Large intestine (tissue), 3 donors: ENCODE measurements around the gene OAT. TPM values are rescaled to one million over a fixed set of nuclear protein-coding genes. Genes with fewer than 3 reads are reported as not detected.

Experiments used
- DNase-seq, 2 donors: peaks; one replicate each; pipeline versions ENCODE4 v3.0.0 to v3.0.0-alpha.2; 2013
- H3K27ac ChIP-seq: one replicate; pipeline ENCODE4 v1.5.1; 2013; ENCODE audit warnings: low read length
- H3K27me3 ChIP-seq: 2 replicates; pipeline ENCODE4 v1.6.1; 2013; ENCODE audit warnings: low read length; ENCODE audit not compliant: control insufficient read depth, insufficient read depth
- H3K36me3 ChIP-seq: 2 replicates; pipeline ENCODE4 v1.6.1; 2013; ENCODE audit warnings: low read length; ENCODE audit not compliant: control insufficient read depth, insufficient read depth
- H3K4me1 ChIP-seq: one replicate; pipeline ENCODE4 v1.6.1; 2013; ENCODE audit warnings: low read length; ENCODE audit not compliant: control insufficient read depth, insufficient read depth
- H3K4me3 ChIP-seq: one replicate; pipeline ENCODE4 v1.5.1; 2013; ENCODE audit warnings: low read length
- H3K9me3 ChIP-seq: one replicate; pipeline ENCODE4 v1.6.1; 2013; ENCODE audit warnings: mild to moderate bottlenecking, low read depth, low read length, moderate library complexity; ENCODE audit not compliant: control insufficient read depth
- WGBS: methylation state at CpG from one replicate; pipeline ENCODE4 v1.1.5; 2013; ENCODE audit warnings: low lambda C conversion rate; ENCODE audit not compliant: insufficient coverage; 5-methylcytosine and 5-hydroxymethylcytosine counted together
- polyA plus RNA-seq: library from polyadenylated mRNA; unstranded; fragments of 120-200 nt; gene quantifications from one replicate; pipeline ENCODE4 v1.2.1, GENCODE V29; 2013

The OAT gene
- polyA plus RNA-seq, 1 donor = 1,580 TPM

GRCh38 chr10:124379609-124380193, 39.0 kb downstream of the OAT start:
- Histone ChIP-seq H3K4me3 (no peak overlapping the region), H3K27me3 (peaks cover 23% of the 10 kb centered on the region), H3K4me1 (no peaks in the 10 kb centered on the region), H3K9me3 (no peaks in the 10 kb centered on the region), H3K36me3 (no peaks in the 10 kb centered on the region), H3K27ac (no peak overlapping the region)
- 100% methylated on average over 1 of the region's 10 CpGs for WGBS
- no peak for DNase-seq

DNA sequence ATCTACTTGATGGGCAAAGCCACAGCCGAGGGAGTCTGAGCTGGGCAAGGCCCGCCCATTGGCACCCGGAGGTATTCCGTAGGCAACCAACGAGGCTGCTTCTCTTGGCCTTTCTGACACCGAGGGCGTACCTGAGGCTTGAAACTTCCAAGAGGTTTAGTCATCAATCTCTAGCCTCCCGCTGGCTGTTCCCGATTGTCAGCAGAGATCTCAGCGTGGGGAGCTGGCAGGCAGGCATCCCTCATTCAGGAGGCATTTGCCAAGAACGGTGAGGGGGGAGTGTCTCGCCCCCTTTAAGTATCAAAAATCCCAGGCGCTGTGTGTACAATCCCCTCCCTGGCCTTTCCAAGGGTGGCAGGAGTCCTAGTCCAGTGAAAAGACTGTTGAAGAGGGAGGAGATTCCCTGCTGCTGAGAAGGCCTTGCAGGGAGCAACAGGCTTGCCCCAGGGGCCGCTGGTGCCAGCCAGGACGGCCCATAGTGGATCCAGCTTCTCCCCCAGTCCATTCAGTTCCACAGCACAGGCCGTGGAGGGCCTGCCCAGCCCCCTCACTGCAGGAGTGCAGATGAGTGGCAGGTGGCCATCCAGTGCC, 39.7 kb downstream of the OAT start:
- no CpG with 5 or more reads among the region's 16 CpGs for WGBS

DNA sequence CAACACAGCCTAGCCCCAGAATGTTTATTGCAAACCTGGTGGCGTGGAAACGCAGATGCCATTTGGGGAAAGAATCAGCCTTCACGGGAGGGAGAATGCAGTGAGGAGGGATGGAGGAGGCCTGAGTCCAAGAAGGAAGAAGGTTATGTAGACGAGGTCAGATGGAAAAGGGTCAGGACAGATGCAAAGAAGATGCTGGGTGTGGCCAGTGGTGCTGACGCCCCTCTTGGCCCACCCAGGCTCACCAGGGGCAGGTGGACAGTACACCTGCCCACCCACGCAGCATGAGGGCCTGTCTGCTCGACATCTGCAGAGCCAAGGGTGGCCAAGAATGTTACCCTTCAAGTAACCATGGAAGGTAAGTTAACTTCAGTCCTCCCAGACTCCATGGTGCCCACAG, 40.5 kb downstream of the OAT start:
- no peaks in the 10 kb centered on the region for H3K9me3 ChIP-seq
- H3K4me3 ChIP-seq = no peak overlapping the region
- H3K27ac ChIP-seq = no peak overlapping the region
- peaks cover 23% of the 10 kb centered on the region for H3K27me3 ChIP-seq
- no peak for DNase-seq
- no CpG with 5 or more reads among the region's 7 CpGs for WGBS
- H3K4me1 ChIP-seq = no peaks in the 10 kb centered on the region
- no peaks in the 10 kb centered on the region for H3K36me3 ChIP-seq

More for the DNA sequence above, 39.7 kb downstream of the OAT start:
- Histone ChIP-seq H3K27ac (no peak overlapping the region), H3K27me3 (peaks cover 23% of the 10 kb centered on the region), H3K4me1 (no peaks in the 10 kb centered on the region), H3K9me3 (no peaks in the 10 kb centered on the region), H3K36me3 (no peaks in the 10 kb centered on the region), H3K4me3 (no peak overlapping the region)
- DNase-seq = no peak

- no CpG with 5 or more reads among the region's 8 CpGs for WGBS
- Histone ChIP-seq H3K4me3 (no peak overlapping the region), H3K27me3 (peaks cover 23% of the 10 kb centered on the region), H3K9me3 (no peaks in the 10 kb centered on the region), H3K36me3 (no peaks in the 10 kb centered on the region), H3K4me1 (no peaks in the 10 kb centered on the region), H3K27ac (no peak overlapping the region)
- DNase-seq = no peak
Observed at GRCh38 chr10:124377101-124377500, 41.6 kb downstream of the OAT start.

DNA sequence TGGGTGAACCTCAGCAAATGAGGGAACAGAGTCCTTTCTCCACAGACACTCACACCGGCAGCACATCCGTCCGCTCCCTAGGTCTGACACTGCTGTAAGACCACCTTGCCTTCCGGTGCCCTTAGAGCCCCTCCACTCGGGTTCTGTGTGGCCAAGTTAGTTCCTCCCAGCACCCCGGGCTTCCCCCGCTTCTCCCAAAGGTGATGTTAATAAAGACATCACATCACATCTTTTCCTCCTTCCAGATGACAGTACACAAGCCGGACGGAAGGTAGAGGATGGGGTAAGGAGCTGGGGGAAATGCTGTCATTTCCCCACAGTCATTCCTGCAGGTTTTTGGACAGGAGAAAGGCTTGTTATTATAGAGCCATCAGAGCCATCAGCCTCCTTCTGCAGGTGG, 42.3 kb downstream of the OAT start:
- H3K36me3 ChIP-seq = no peaks in the 10 kb centered on the region
- no peak overlapping the region for H3K27ac ChIP-seq
- WGBS = 80% methylated on average over 1 of the region's 9 CpGs
- DNase-seq = no peak
- no peaks in the 10 kb centered on the region for H3K4me1 ChIP-seq
- no peaks in the 10 kb centered on the region for H3K9me3 ChIP-seq
- peaks cover 19% of the 10 kb centered on the region for H3K27me3 ChIP-seq
- H3K4me3 ChIP-seq = no peak overlapping the region

DNA sequence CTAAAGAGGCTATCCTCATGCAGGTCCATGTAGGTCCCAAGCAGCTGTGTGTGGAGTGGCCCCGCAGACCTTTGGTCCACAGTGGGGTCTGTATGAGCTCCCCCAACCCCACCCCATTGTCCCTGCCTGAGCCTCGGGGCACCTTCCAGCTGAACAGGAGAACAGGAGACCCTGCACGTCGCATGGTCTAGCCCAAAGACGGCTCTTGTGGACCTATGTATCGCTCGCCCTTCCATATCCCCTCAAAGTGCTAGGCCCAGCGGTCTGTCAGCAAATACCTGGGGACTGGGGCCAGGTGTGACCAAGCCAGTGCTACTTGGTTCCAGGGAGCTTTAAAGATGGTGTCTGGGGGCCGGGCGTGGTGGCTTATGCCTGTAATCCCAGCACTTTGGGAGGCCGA, 43.0 kb downstream of the OAT start:
- Histone ChIP-seq H3K4me1 (no peaks in the 10 kb centered on the region), H3K36me3 (no peaks in the 10 kb centered on the region), H3K9me3 (no peaks in the 10 kb centered on the region), H3K27ac (no peak overlapping the region), H3K4me3 (no peak overlapping the region), H3K27me3 (peaks cover 12% of the 10 kb centered on the region)
- no CpG with 5 or more reads among the region's 11 CpGs for WGBS
- DNase-seq = no peak

DNA sequence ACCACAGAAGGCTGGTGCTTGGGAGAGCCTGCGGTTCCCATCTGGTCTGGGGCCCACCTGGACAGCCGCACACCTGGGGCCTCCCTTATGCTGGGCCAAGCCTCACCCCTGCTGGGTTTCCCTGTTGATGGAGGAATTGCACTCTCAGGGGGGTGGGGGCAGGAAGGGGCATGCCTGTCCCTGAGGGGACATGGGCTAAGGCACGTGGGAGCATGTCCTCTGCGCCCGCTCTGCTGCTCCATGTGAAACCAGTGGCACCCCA, 43.4 kb downstream of the OAT start:
- no CpG with 5 or more reads among the region's 5 CpGs for WGBS
- no peak overlapping the region for H3K4me3 ChIP-seq
- no peak overlapping the region for H3K27ac ChIP-seq
- no peaks in the 10 kb centered on the region for H3K36me3 ChIP-seq
- H3K4me1 ChIP-seq = no peaks in the 10 kb centered on the region
- no peaks in the 10 kb centered on the region for H3K9me3 ChIP-seq
- peaks cover 8% of the 10 kb centered on the region for H3K27me3 ChIP-seq
- DNase-seq = no peak

GRCh38 chr10:124374535-124375352, 44.0 kb downstream of the OAT start:
- H3K4me1 ChIP-seq = no peaks in the 10 kb centered on the region
- H3K9me3 ChIP-seq = no peaks in the 10 kb centered on the region
- H3K27ac ChIP-seq = no peak overlapping the region
- no peak for DNase-seq
- H3K27me3 ChIP-seq = peaks cover 4% of the 10 kb centered on the region
- H3K36me3 ChIP-seq = no peaks in the 10 kb centered on the region
- no peak overlapping the region for H3K4me3 ChIP-seq
- WGBS = no CpG with 5 or more reads among the region's 14 CpGs

DNA sequence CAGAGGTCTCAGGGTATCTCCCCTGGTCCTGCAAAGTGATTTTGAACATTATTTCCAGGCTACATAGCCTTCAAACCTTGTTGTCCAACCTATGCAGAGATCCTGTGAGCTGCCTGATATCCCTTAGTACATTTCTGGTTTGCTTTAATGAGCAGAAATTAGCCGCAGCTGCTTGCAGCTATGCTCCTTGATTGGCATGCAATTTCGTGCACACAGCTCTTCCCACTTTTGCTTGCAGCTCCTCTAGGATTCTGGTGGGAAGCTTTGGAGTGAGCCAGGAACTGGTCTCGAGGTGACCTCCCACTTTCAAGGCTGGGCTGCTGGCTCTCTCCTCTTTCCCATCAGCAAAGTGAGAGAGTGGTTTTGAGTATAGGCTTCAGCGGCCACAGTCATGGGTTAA, 45.8 kb downstream of the OAT start:
- Histone ChIP-seq H3K27ac (no peak overlapping the region), H3K4me1 (no peaks in the 10 kb centered on the region), H3K9me3 (no peaks in the 10 kb centered on the region), H3K27me3 (no peaks in the 10 kb centered on the region), H3K36me3 (no peaks in the 10 kb centered on the region), H3K4me3 (no peak overlapping the region)
- DNase-seq = no peak
- no CpG with 5 or more reads among the region's 4 CpGs for WGBS

GRCh38 chr10:124370426-124370825, 48.3 kb downstream of the OAT start:
- Histone ChIP-seq H3K27me3 (no peaks in the 10 kb centered on the region), H3K27ac (no peak overlapping the region), H3K9me3 (no peaks in the 10 kb centered on the region), H3K4me3 (no peak overlapping the region), H3K36me3 (no peaks in the 10 kb centered on the region), H3K4me1 (no peaks in the 10 kb centered on the region)
- DNase-seq = no peak
- 100% methylated on average over 1 of the region's 7 CpGs for WGBS
